HG03521 (cell line): ENCODE data around the gene PRLR.

Source experiments
- ATAC-seq: cut with Tn5 transposase; IDR thresholded peaks from one replicate; pipeline ENCODE4 v1.9.1; 2021; ENCODE audit warnings: mild to moderate bottlenecking, moderate library complexity; ENCODE audit not compliant: unreplicated experiment

Gene PRLR

DNA sequence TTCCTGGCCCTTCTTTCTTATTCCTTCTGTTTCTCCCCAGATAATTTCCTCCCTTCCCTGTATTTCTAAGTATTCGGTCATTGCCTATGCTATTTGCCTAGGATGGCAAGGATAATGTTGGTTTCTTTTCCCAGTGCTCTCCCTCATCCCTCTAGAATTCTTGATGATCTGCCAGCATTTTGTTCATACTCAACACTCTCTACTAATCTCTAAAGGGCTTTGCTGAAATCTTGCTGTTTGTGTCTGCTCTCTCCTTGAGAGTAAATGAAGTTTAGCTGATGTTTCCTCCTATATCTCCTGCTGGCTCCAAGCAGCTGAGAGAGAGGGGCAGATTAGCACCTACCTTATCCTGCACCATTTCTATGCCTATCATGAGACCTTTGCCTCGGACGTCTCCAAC is 220.6 kb downstream of the PRLR start:
- ATAC-seq: no peak

DNA sequence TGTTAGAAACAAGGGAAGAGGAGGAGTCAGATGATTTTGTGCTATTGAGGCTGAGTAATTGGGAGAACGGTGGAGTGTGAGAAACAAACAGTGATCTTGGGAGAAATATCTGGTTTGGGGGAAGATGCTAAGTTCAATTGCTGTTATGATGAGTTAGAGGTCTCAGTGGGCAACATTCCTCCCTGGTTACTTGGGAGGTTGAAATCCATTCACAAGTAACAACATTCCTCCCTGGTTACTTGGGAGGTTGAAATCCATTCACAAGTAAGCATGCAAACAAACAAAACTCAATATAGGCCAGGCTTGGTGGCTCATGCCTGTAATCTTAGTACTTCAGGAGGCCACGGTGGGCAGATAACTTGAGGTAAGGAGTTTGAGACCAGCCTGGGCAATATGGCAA is 221.3 kb downstream of the PRLR start:
- ATAC-seq: no peak

DNA sequence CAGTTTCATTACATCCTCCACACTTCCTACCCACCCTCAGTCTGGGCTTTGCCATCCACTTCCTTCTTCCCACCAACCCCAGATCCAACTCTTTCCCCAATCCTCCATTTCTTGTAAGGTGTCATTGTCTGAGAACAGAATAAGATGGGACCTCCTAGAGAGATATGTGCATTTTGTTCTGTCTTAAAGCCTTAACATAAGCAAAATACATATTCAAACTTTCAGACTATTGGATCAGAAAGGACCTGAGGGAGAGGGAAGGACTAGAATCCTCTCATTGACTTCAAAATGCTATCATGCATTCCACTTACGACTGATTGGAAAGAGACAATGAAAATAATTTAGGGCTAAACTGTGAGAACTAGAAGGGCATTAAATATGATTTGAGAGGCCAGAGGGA is 225.5 kb downstream of the PRLR start:
- ATAC-seq: no peak

DNA sequence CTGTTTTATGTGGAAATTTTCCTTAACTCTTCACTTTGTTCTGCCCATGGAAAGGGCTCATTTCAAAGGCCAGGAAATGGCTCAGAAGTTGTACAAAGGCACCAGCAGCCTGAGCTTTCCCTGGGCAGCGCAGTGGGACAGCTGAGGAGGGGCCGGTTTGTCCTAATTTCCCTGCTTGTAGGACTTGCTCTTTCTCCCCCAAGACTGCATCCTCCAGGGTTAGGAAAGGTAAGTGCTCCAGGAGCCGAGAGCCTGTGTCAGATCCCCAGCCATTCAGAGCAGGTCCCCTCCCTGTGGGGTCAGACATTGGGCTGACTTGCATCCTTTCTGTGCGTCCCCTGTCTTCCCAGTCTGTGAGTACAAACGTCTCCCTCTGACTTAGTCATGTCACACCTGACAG is 226.1 kb downstream of the PRLR start:
- ATAC-seq: no peak

DNA sequence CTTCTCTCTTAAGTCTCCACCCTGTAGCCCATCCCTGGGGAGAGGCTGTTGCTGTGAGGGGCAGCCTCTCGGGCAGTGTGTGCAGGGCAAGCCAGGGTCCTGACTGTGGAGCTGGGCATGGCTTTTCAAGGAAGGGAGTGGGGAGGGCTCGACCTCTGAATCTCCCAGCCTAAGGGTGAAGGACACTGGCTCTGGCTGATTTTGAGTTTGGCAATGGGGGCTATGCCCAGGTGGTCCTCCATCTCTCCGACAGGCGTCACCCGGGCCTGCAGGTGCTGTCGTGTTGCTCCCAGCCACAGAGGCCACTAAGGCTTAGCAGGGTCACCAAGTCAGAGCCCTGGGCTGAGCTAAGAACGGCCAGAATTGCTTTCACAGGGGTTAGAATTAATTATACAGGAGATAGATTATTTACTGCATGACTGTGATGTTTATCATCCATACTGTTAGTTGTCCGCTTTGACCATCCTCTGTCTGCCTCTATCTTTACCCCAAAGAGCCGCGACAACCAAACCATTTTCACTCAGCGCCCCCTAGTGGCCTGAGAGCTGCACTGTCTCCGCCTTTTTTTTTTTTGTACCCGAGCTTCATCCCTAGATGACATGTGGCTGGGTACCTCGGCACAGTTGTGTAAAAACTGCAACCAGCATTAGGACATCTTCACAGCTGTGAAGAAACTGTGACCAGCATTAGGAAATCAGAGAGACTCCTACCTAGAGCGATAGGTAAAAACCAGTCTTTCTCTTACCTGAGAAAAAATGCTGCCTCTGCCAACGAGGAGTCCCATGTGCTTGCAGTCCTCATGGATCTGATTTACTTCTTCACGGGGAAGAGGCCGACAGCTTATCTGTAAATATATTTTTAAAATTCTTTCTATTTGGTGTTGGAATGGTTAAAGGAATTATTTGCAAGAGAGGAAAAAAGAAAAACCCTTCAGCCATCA is 227.0 kb downstream of the PRLR start:
- ATAC-seq: peak; percentile 48

DNA sequence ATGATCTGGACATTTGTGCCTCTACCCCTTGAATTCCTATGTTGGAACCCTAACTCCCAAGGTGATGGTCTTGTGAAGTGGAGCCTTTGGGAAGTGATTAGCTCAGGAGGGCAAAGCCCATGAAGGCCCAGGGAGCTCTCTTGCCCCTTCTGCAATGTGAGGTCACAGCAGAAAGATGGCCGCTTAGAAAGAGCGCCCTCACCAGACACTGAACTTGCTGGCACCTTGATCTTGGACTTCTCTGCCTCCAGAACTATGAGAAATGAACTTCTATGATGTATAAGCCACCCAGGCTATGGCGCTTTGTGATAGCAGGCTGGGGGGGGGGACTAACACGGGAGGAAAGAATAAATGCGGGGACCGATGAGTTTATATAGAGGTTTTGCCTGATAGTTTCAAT is 227.8 kb downstream of the PRLR start:
- no peak for ATAC-seq

DNA sequence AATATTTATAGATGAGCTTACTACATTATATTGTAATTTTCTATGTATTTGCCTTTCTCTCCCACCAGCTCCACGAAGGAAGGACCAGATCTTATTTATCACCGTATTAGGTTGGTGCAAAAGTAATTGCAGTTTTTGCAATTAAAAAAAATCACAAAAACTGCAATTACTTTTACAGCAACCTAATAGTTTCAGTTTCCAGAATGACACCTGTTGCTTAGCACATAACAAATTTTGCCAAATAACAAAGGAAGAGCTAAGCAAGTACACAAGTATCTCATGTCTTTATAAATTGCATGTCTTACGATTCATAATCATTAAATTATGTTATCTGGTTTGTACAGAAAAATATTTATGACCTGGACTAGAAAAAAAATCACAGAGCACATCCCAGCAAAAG is 228.4 kb downstream of the PRLR start:
- no peak for ATAC-seq
